Memory B cell (primary cell): ENCODE results near the gene BANF1.

ENCODE experiments used
- ATAC-seq: fragments of 150-1000 bp; cut with Tn5 transposase; 2 replicates; pipeline ENCODE4 v1.10.0; 2021; ENCODE audit warnings: low read depth, mild to moderate bottlenecking, moderate library complexity
- DNase-seq, 2 donors: peaks; one replicate each; pipeline ENCODE4 v3.0.0; 2022; ENCODE audit warnings: low spot score in 2 of 2
- H3K27ac Mint-ChIP-seq: one replicate; pipeline ENCODE4 v1.8.0; 2022; ENCODE audit warnings: mild to moderate bottlenecking, moderate library complexity, mixed read lengths
- H3K27me3 Mint-ChIP-seq: one replicate; pipeline ENCODE4 v1.8.0; 2022; ENCODE audit warnings: mixed read lengths
- H3K36me3 Mint-ChIP-seq: one replicate; pipeline ENCODE4 v1.8.0; 2022; ENCODE audit warnings: mild to moderate bottlenecking, mixed read lengths
- H3K4me1 Mint-ChIP-seq: one replicate; pipeline ENCODE4 v1.8.0; 2022; ENCODE audit warnings: mixed read lengths
- H3K4me3 Mint-ChIP-seq: one replicate; pipeline ENCODE4 v1.8.0; 2022; ENCODE audit warnings: mild to moderate bottlenecking, moderate library complexity, mixed read lengths
- H3K9me3 Mint-ChIP-seq: one replicate; pipeline ENCODE4 v1.8.0; 2022; ENCODE audit warnings: mixed read lengths

BANF1 gene

DNA sequence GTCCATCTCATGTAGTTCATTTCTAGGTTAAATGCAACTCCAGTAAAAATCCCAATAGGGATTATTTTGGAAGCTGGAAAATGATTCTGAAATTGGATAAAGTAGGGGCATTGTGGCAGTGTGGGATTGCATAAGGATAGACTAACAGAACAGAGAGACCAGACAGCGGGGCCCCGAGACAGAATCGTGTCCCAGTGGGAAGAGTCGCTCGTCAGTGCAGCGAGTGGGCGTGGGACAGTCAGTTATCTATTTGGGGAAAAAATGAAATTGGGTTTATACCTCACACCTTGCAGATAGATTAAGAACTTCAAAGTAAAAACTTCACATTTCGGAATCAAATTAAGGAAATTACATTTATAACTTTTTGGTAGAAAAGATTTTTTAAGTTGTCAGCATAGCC, 30.2 kb upstream of the BANF1 start:
- peaks cover 16% of the 10 kb centered on the region for H3K4me1 Mint-ChIP-seq
- peaks cover 32% of the 10 kb centered on the region for H3K36me3 Mint-ChIP-seq
- no peak for ATAC-seq
- H3K27me3 Mint-ChIP-seq = no peaks in the 10 kb centered on the region
- H3K27ac Mint-ChIP-seq = no peak overlapping the region
- no peaks in the 10 kb centered on the region for H3K9me3 Mint-ChIP-seq
- no peak for DNase-seq
- H3K4me3 Mint-ChIP-seq = no peak overlapping the region

- no peak overlapping the region for H3K27ac Mint-ChIP-seq
- DNase-seq = no peak
- no peak overlapping the region for H3K4me3 Mint-ChIP-seq
- no peaks in the 10 kb centered on the region for H3K27me3 Mint-ChIP-seq
- H3K36me3 Mint-ChIP-seq = peaks cover 33% of the 10 kb centered on the region
- ATAC-seq = no peak
- H3K4me1 Mint-ChIP-seq = peaks cover 13% of the 10 kb centered on the region
- H3K9me3 Mint-ChIP-seq = no peaks in the 10 kb centered on the region
Observed at GRCh38 chr11:65973439-65974110, 28.7 kb upstream of the BANF1 start.

- Mint-ChIP-seq H3K4me1 (peaks cover 5% of the 10 kb centered on the region), H3K9me3 (no peaks in the 10 kb centered on the region), H3K27me3 (no peaks in the 10 kb centered on the region), H3K4me3 (no peak overlapping the region), H3K36me3 (peaks cover 30% of the 10 kb centered on the region), H3K27ac (peak overlapping the region; percentile 16)
- ATAC-seq (no peak), DNase-seq (no peak)
Observed at GRCh38 chr11:65975771-65976170, 26.5 kb upstream of the BANF1 start.

GRCh38 chr11:65976216-65977176, 25.8 kb upstream of the BANF1 start:
- ATAC-seq (no peak), DNase-seq (no peak)
- no peaks in the 10 kb centered on the region for H3K27me3 Mint-ChIP-seq
- H3K27ac Mint-ChIP-seq = no peak overlapping the region
- no peak overlapping the region for H3K4me3 Mint-ChIP-seq
- H3K4me1 Mint-ChIP-seq = peaks cover 5% of the 10 kb centered on the region
- peaks cover 29% of the 10 kb centered on the region for H3K36me3 Mint-ChIP-seq
- H3K9me3 Mint-ChIP-seq = no peaks in the 10 kb centered on the region

- H3K27ac Mint-ChIP-seq = no peak overlapping the region
- H3K36me3 Mint-ChIP-seq = peaks cover 25% of the 10 kb centered on the region
- peaks cover 3% of the 10 kb centered on the region for H3K4me1 Mint-ChIP-seq
- ATAC-seq = no peak
- H3K9me3 Mint-ChIP-seq = no peaks in the 10 kb centered on the region
- no peak for DNase-seq
- H3K4me3 Mint-ChIP-seq = no peak overlapping the region
- H3K27me3 Mint-ChIP-seq = no peaks in the 10 kb centered on the region
Observed at GRCh38 chr11:65977621-65978390, 24.5 kb upstream of the BANF1 start.

GRCh38 chr11:65978391-65979238, 23.7 kb upstream of the BANF1 start:
- Mint-ChIP-seq H3K27me3 (no peaks in the 10 kb centered on the region), H3K9me3 (no peaks in the 10 kb centered on the region), H3K36me3 (peaks cover 21% of the 10 kb centered on the region), H3K4me1 (no peaks in the 10 kb centered on the region), H3K4me3 (no peak overlapping the region), H3K27ac (no peak overlapping the region)
- DNase-seq = no peak
- no peak for ATAC-seq

DNA sequence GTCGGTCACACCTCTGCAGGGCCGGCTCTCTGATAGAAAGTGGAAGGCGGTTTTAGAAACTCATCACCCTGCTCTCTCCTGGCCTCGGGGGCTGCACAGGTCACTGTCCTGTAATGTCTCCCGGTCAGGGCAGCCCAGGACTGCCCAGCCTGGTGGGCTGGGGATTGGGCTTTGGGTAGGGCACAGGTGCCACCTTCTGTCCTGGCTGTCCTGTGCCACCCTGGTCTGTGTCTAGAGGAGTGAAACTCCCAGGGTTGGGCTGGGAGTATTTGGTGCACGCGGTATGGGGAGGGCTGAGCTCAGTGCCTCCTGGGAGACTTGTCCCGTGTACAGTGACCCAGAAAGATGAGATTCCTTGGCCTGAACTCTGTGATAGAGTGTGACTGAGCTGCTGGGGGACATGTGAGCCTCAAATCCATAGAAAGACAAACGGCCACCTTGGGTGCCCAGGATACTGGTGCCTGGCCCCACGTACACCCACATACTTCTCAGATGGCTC, 23.0 kb upstream of the BANF1 start:
- Mint-ChIP-seq H3K27ac (no peak overlapping the region), H3K27me3 (no peaks in the 10 kb centered on the region), H3K36me3 (peaks cover 21% of the 10 kb centered on the region), H3K9me3 (no peaks in the 10 kb centered on the region), H3K4me1 (no peaks in the 10 kb centered on the region), H3K4me3 (no peak overlapping the region)
- ATAC-seq (no peak), DNase-seq (no peak)

GRCh38 chr11:65981101-65981740, 21.1 kb upstream of the BANF1 start:
- Mint-ChIP-seq H3K27me3 (no peaks in the 10 kb centered on the region), H3K36me3 (peaks cover 15% of the 10 kb centered on the region), H3K9me3 (no peaks in the 10 kb centered on the region), H3K27ac (no peak overlapping the region), H3K4me1 (no peaks in the 10 kb centered on the region), H3K4me3 (no peak overlapping the region)
- ATAC-seq = no peak
- DNase-seq = no peak

- Mint-ChIP-seq H3K4me3 (no peak overlapping the region), H3K9me3 (no peaks in the 10 kb centered on the region), H3K27me3 (no peaks in the 10 kb centered on the region), H3K4me1 (no peaks in the 10 kb centered on the region), H3K36me3 (peaks cover 12% of the 10 kb centered on the region), H3K27ac (no peak overlapping the region)
- ATAC-seq = no peak
- DNase-seq = no peak
Observed at GRCh38 chr11:65981972-65982823, 20.1 kb upstream of the BANF1 start.

GRCh38 chr11:65982824-65983588, 19.3 kb upstream of the BANF1 start:
- Mint-ChIP-seq H3K36me3 (peaks cover 9% of the 10 kb centered on the region), H3K4me3 (no peak overlapping the region), H3K27me3 (no peaks in the 10 kb centered on the region), H3K27ac (no peak overlapping the region), H3K9me3 (no peaks in the 10 kb centered on the region), H3K4me1 (no peaks in the 10 kb centered on the region)
- ATAC-seq = no peak
- DNase-seq = no peak

GRCh38 chr11:65983589-65983987, 18.7 kb upstream of the BANF1 start:
- no peaks in the 10 kb centered on the region for H3K9me3 Mint-ChIP-seq
- DNase-seq (no peak), ATAC-seq (no peak)
- no peaks in the 10 kb centered on the region for H3K4me1 Mint-ChIP-seq
- no peak overlapping the region for H3K27ac Mint-ChIP-seq
- H3K4me3 Mint-ChIP-seq = no peak overlapping the region
- H3K36me3 Mint-ChIP-seq = peaks cover 6% of the 10 kb centered on the region
- H3K27me3 Mint-ChIP-seq = no peaks in the 10 kb centered on the region

DNA sequence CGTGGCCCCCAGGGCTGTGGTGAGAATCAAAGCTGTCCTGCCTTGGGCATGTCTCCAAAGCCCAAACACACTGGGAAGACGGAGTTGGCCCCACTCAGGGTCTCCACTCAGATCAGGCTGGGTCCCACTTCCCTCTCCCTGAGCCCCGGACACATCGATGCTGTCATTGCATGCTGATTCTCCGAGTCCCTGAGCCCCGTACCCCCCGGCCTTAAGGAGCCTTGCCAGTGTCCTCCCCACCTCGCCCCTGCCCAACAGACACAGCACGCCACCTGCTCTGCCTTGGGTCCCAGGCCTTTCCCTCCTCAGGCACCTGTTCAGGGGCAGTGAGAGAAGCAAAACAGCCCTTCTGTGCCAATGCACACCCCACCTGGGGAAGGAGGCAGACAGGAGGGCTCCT, 15.0 kb upstream of the BANF1 start:
- H3K36me3 Mint-ChIP-seq = peaks cover 7% of the 10 kb centered on the region
- no peak overlapping the region for H3K27ac Mint-ChIP-seq
- peaks cover 5% of the 10 kb centered on the region for H3K4me1 Mint-ChIP-seq
- H3K9me3 Mint-ChIP-seq = no peaks in the 10 kb centered on the region
- DNase-seq (no peak), ATAC-seq (no peak)
- no peaks in the 10 kb centered on the region for H3K27me3 Mint-ChIP-seq
- H3K4me3 Mint-ChIP-seq = no peak overlapping the region
